Bone marrow (tissue), 2 donors: Measurements from ENCODE around the gene RAB13.

Experiments
- DNase-seq, 2 donors: peaks; one replicate each; lab custom pipeline; 2025; lab: John Stamatoyannopoulos, UW

Gene RAB13

DNA sequence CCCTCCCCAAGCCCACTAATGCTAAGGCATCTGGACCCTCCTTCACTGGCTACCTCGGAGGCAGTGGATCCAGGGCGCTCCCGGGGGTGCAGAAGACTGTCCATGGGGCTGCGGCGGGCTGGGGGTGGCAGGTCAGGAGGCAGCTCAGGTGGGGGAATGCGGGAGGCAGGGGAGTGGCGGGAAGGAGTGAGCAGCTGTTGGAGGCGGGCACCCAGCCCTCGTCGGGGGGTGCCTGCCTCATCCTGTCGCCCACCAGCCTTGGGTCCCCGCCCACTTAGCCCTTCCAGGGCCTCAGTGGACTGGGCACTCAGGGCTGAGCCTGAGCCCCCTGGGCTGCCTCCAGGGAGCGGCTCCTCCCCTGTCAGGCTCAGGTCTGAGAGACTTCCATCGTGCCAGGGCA, 52.7 kb downstream of the RAB13 start:
- no peak for DNase-seq

- no peak for DNase-seq
Observed at GRCh38 chr1:153932156-153933131, 53.7 kb downstream of the RAB13 start.
